Kidney epithelial cell (primary cell): Measurements from ENCODE around the gene LMBR1. TPM values are rescaled to one million over a fixed set of nuclear protein-coding genes. Genes with fewer than 3 reads are reported as not detected.
"Not testable (repeated sequence)": the region's sequence is repeated elsewhere in the genome, so short reads cannot be mapped to it uniquely, and the experiment has no call there.

Experiments
- DNase-seq: peaks from one replicate; pipeline ENCODE4 v3.0.0-alpha.2; 2010; ENCODE audit warnings: low read depth
- H3K27me3 ChIP-seq: 2 replicates; pipeline ENCODE4 v1.6.0; 2011; ENCODE audit warnings: low read length; ENCODE audit not compliant: control insufficient read depth, insufficient read depth
- H3K36me3 ChIP-seq: 2 replicates; pipeline ENCODE4 v1.5.1; 2011; ENCODE audit warnings: low read length; ENCODE audit not compliant: control insufficient read depth, insufficient read depth
- H3K4me3 ChIP-seq: 2 replicates; pipeline ENCODE4 v1.5.1; 2011; ENCODE audit warnings: low read depth, mild to moderate bottlenecking, control low read depth, low read length
- CTCF ChIP-seq: IDR thresholded peaks from 2 replicates; pipeline ENCODE4 v1.5.1; 2011; ENCODE audit warnings: mild to moderate bottlenecking, moderate library complexity, low read length, control low read depth, inconsistent platforms; ENCODE audit not compliant: insufficient read depth, poor library complexity, severe bottlenecking
- total RNA-seq: library from RNA; depleted of rRNA; stranded (reverse); fragments of >200 nt; gene quantifications from 2 replicates; pipeline ENCODE4 v1.2.3, GENCODE V29; 2015

Gene LMBR1
- total RNA-seq, 1 donor from 2014 or later: 47.3 TPM

GRCh38 chr7:156702399-156702798 is 190.6 kb downstream of the LMBR1 start:
- Histone ChIP-seq H3K36me3 (no peaks in the 10 kb centered on the region), H3K4me3 (no peak overlapping the region), H3K27me3 (no peaks in the 10 kb centered on the region)
- TF ChIP-seq CTCF: no peak
- DNase-seq: no peak

DNA sequence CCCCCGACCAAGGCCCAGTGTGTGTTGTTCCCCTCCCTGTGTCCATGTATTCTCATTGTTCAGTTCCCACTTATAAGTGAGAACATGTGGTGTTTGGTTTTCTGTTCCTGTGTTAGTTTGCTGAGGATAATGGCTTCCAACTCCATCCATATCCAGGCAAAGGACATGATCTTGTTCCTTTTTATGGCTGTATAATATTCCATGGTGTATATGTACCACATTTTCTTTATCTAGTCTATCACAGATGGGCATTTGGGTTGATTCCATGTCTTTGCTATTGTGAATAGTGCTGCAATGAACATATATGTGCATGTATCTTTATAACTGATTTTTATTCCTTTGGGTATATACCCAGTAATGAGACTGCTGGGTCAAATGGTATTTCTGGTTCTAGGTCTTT is 191.2 kb downstream of the LMBR1 start:
- not testable (repeated sequence) for H3K27me3 ChIP-seq, H3K4me3 ChIP-seq, DNase-seq, H3K36me3 ChIP-seq

DNA sequence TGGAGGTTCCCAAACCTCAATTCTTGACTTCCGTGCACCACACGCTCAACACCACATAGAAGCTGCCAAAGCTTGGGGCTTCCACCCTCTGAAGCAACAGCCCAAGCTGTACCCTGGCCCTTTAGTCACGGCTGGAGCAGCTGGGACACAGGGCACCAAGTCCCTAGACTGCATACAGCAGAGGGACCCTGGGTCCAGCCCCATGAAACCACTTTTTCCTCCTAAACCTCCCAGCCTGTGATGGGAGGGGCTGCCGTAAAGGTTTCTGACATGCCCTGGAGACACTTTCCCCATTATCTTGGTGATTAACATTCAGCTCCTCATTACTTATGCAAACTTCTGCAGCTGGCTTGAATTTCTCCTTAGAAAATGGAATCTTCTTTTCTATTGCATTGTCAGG is 194.5 kb downstream of the LMBR1 start:
- H3K36me3 ChIP-seq, H3K4me3 ChIP-seq, DNase-seq, H3K27me3 ChIP-seq: not testable (repeated sequence)

- not testable (repeated sequence) for H3K4me3 ChIP-seq, DNase-seq, H3K36me3 ChIP-seq, H3K27me3 ChIP-seq
These were observed 195.7 kb downstream of the LMBR1 start for GRCh38 chr7:156697283-156697682.

- no peak for DNase-seq
- Histone ChIP-seq H3K4me3 (no peak overlapping the region), H3K27me3 (no peaks in the 10 kb centered on the region), H3K36me3 (no peaks in the 10 kb centered on the region)
- TF ChIP-seq CTCF: no peak
These were observed 199.4 kb downstream of the LMBR1 start for GRCh38 chr7:156693627-156694026.

GRCh38 chr7:156692849-156693248 is 200.1 kb downstream of the LMBR1 start:
- no peak for TF ChIP-seq CTCF
- Histone ChIP-seq H3K27me3 (no peaks in the 10 kb centered on the region), H3K36me3 (no peaks in the 10 kb centered on the region), H3K4me3 (no peak overlapping the region)
- DNase-seq: no peak

DNA sequence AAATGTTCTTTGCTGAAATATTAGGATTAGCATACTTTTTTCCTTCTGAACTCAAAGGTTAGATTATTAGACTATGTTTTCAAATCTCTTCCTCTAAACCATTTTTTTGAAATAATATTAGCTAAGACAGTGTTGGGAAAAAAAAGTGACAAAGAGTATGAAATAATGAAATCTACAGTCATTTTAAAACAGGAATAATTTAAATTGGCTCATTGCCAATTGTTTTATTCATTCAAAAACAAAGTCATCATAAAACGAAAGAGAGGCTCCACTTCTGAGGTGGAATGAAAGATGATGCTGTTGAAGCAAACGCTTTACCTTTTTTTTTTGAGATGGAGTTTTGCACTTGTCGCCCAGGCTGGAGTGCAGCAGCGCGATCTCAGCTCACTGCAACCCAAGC is 201.2 kb downstream of the LMBR1 start:
- Histone ChIP-seq H3K4me3 (no peak overlapping the region), H3K36me3 (no peaks in the 10 kb centered on the region), H3K27me3 (no peaks in the 10 kb centered on the region)
- DNase-seq: no peak
- TF ChIP-seq CTCF: no peak
